RCC 7860 (cell line): ENCODE measurements around the gene HMGN3.

ENCODE experiments used
- DNase-seq: peaks from one replicate; pipeline ENCODE4 v3.0.0-alpha.2; 2015; ENCODE audit warnings: low spot score
- FAIRE-seq: peaks from 2 replicates; lab custom pipeline; 2012; peaks lifted over from hg19 to GRCh38; lab: Jason Lieb, UNC

The HMGN3 gene

GRCh38 chr6:79233611-79234149 is 802 bp downstream of the HMGN3 start:
- DNase-seq (peak; percentile 81), FAIRE-seq (peak; percentile 70)

GRCh38 chr6:79232696-79233462 is 1.6 kb downstream of the HMGN3 start:
- DNase-seq (no peak), FAIRE-seq (no peak)

GRCh38 chr6:79231666-79232065 is 2.8 kb downstream of the HMGN3 start:
- no peak for FAIRE-seq

GRCh38 chr6:79231101-79231500 is 3.4 kb downstream of the HMGN3 start:
- FAIRE-seq: no peak

More at GRCh38 chr6:79231666-79232065, 2.8 kb downstream of the HMGN3 start:
- DNase-seq: no peak

GRCh38 chr6:79230149-79230548 is 4.3 kb downstream of the HMGN3 start:
- DNase-seq (no peak), FAIRE-seq (no peak)

More at GRCh38 chr6:79231101-79231500, 3.4 kb downstream of the HMGN3 start:
- no peak for DNase-seq

- DNase-seq: no peak
- FAIRE-seq: no peak
These were observed 7.0 kb downstream of the HMGN3 start for GRCh38 chr6:79227445-79227844.

GRCh38 chr6:79226660-79227059 is 7.8 kb downstream of the HMGN3 start:
- DNase-seq (no peak), FAIRE-seq (no peak)

GRCh38 chr6:79225717-79226599 is 8.5 kb downstream of the HMGN3 start:
- FAIRE-seq: no peak
- DNase-seq: no peak

GRCh38 chr6:79223611-79224404 is 10.7 kb downstream of the HMGN3 start:
- FAIRE-seq: peak; percentile 86
- peak; percentile 5 for DNase-seq

- FAIRE-seq: peak; percentile 58
- DNase-seq: peak; percentile 19
These were observed 19.2 kb downstream of the HMGN3 start for GRCh38 chr6:79215213-79215824.

GRCh38 chr6:79212859-79213258 is 21.6 kb downstream of the HMGN3 start:
- no peak for DNase-seq
- no peak for FAIRE-seq

GRCh38 chr6:79208816-79209215 is 25.7 kb downstream of the HMGN3 start:
- DNase-seq: no peak

GRCh38 chr6:79203753-79204253 is 30.7 kb downstream of the HMGN3 start:
- no peak for FAIRE-seq

More at GRCh38 chr6:79208816-79209215, 25.7 kb downstream of the HMGN3 start:
- no peak for FAIRE-seq

GRCh38 chr6:79202556-79202955 is 31.9 kb downstream of the HMGN3 start:
- DNase-seq: no peak
- no peak for FAIRE-seq

More at GRCh38 chr6:79203753-79204253, 30.7 kb downstream of the HMGN3 start:
- DNase-seq: no peak

- FAIRE-seq (no peak), DNase-seq (no peak)
These were observed 32.5 kb downstream of the HMGN3 start for GRCh38 chr6:79201983-79202382.

GRCh38 chr6:79201143-79201542 is 33.3 kb downstream of the HMGN3 start:
- no peak for FAIRE-seq

GRCh38 chr6:79196912-79197311 is 37.6 kb downstream of the HMGN3 start:
- no peak for DNase-seq
- FAIRE-seq: no peak

More at GRCh38 chr6:79201143-79201542, 33.3 kb downstream of the HMGN3 start:
- DNase-seq: no peak

- DNase-seq (no peak), FAIRE-seq (no peak)
These were observed 40.5 kb downstream of the HMGN3 start for GRCh38 chr6:79193971-79194370.

GRCh38 chr6:79189760-79190350 is 44.6 kb downstream of the HMGN3 start:
- FAIRE-seq: no peak

More at GRCh38 chr6:79189760-79190350, 44.6 kb downstream of the HMGN3 start:
- DNase-seq: no peak
